Measurements from ENCODE around the gene KANSL3. TPM values are rescaled to one million over a fixed set of nuclear protein-coding genes. Genes with fewer than 3 reads are reported as not detected.
A peak's percentile ranks its signal among the peaks of the same experiment; 100 is the strongest.

KANSL3 gene
- total RNA-seq, 6 donors from 2014 or later = 41.3 to 133 (median 53.0) TPM

DNA sequence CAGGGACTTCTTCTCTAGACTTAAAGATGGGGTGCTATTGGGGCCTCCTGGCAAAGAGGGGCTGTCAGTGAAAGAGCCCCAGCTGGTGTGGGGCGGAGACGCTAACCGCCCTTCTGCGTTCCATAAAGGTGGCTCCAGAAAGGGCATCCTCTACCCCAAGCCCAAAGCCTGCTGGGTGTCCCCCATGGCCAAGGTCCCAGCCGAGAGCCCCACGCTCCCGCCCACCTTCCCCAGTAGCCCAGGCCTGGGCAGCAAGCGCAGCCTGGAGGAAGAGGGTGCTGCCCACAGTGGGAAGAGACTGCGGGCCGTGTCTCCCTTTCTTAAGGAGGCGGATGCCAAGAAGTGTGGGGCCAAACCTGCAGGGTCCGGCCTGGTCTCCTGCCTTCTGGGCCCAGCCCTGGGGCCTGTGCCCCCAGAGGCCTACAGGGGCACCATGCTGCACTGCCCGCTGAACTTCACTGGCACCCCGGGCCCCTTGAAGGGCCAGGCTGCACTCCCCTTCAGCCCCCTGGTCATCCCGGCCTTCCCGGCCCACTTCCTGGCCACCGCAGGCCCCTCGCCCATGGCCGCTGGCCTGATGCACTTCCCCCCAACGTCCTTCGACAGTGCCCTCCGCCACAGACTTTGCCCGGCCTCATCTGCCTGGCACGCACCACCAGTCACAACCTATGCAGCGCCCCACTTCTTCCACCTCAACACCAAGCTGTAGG is 86.4 kb downstream of the KANSL3 start:
- no peaks in the 10 kb centered on the region for H3K9me3 ChIP-seq
- H3K27me3 ChIP-seq = no peaks in the 10 kb centered on the region
- peak in 1 of 2 donors; percentile 79 for DNase-seq
- H3K27ac ChIP-seq = no peak overlapping the region
- H3K36me3 ChIP-seq = peaks cover 9 to 64% (median 54%) of the 10 kb centered on the region in 4 donors
- H3K4me3 ChIP-seq = no peak overlapping the region
- H3K4me1 ChIP-seq = peaks cover 8 to 16% (median 12%) of the 10 kb centered on the region in 4 donors
- TF ChIP-seq CTCF (IDR thresholded peaks at IDR 0.05) (no peak), POLR2A (IDR thresholded peaks at IDR 0.05) (no peak), POLR2AphosphoS5 (IDR thresholded peaks at IDR 0.05) (no peak)
- ATAC-seq (ENCODE audit: low FRiP score in 2 of 2) = no peak
- WGBS, 2 donors = 94 to 96% methylated on average over 13 to 25 of the region's 25 CpGs

DNA sequence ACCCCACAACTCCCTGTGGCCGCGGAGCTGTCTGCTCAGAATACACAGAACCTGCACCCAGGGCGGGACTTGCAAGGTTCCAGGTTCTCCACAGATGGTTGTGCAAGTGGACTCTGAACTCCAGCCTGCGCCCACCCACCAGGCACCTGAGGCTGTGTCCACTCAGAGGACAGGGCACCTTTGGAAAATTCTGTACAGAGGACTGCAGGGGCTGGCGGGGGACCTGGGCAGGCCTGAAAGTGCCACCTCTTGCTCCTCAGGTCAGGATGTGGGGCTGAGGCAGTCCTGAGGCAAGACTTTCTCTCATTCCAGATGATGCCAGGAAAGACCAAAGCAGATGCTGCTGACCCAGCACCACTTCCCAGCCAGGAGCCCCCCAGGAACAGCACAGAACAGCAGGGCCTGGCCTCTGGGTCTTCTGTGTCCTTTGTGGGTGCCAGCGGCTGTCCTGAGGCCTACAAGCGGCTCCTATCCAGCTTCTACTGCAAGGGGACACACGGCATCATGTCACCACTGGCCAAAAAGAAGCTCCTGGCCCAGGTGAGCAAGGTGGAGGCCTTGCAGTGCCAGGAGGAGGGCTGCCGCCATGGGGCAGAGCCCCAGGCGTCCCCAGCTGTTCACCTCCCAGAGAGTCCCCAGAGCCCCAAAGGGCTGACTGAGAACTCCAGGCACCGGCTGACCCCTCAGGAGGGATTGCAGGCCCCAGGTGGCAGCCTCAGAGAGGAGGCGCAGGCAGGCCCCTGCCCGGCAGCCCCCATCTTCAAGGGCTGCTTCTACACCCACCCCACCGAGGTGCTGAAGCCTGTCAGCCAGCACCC is 87.1 kb downstream of the KANSL3 start:
- ATAC-seq (ENCODE audit: low FRiP score in 2 of 2) = no peak
- H3K9me3 ChIP-seq = no peaks in the 10 kb centered on the region
- 95 to 97% methylated on average over 11 to 13 of the region's 14 CpGs for WGBS, 2 donors
- no peaks in the 10 kb centered on the region for H3K27me3 ChIP-seq
- no peak overlapping the region for H3K4me3 ChIP-seq
- no peak for DNase-seq
- peaks cover 8 to 19% (median 16%) of the 10 kb centered on the region in 4 donors for H3K4me1 ChIP-seq
- peaks cover 9 to 64% (median 54%) of the 10 kb centered on the region in 4 donors for H3K36me3 ChIP-seq
- TF ChIP-seq POLR2A (IDR thresholded peaks at IDR 0.05) (no peak), CTCF (IDR thresholded peaks at IDR 0.05) (no peak), EP300 (IDR thresholded peaks at IDR 0.05) (no peak), POLR2AphosphoS5 (IDR thresholded peaks at IDR 0.05) (no peak)
- no peak overlapping the region for H3K27ac ChIP-seq

- no peaks in the 10 kb centered on the region for H3K9me3 ChIP-seq
- DNase-seq (peak; percentile 66 to 93), ATAC-seq (ENCODE audit: low FRiP score in 2 of 2) (no peak)
- peaks cover 8 to 22% (median 16%) of the 10 kb centered on the region in 4 donors for H3K4me1 ChIP-seq
- TF ChIP-seq CTCF (IDR thresholded peaks at IDR 0.05) = peak in 5 of 6 experiments; percentile 57 to 84 (median 72)
- TF ChIP-seq POLR2A (IDR thresholded peaks at IDR 0.05) = no peak
- H3K27me3 ChIP-seq = no peaks in the 10 kb centered on the region
- no peak overlapping the region for H3K4me3 ChIP-seq
- peaks cover 9 to 69% (median 57%) of the 10 kb centered on the region in 4 donors for H3K36me3 ChIP-seq
- 85 to 95% methylated on average over 26 to 54 of the region's 61 CpGs for WGBS, 2 donors
- H3K27ac ChIP-seq = no peak overlapping the region
Measured at GRCh38 chr2:96549967-96550786, 87.9 kb downstream of the KANSL3 start.

DNA sequence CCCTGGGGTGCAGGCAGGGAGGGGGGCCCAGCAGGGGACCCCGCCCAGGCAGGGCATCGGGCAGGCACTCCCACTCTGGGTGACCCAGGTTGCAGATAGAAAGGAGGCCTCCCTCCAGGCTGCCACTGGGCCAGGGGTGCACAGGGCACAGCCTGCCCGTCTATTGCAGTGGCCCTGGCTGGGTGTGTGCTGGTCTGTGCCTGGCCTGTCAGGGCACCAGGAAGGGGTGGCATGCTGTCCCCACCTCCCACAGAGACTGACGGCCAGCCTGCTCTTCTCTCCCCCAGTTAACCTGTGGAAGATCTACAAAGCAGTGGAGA is 88.7 kb downstream of the KANSL3 start:
- ATAC-seq (ENCODE audit: low FRiP score in 2 of 2) (no peak), DNase-seq (peak in 1 of 2 donors; percentile 16)
- WGBS, 2 donors = 83 to 84% methylated on average over 1 to 4 of the region's 4 CpGs
- Histone ChIP-seq H3K27me3 (no peaks in the 10 kb centered on the region), H3K4me3 (no peak overlapping the region), H3K36me3 (peaks cover 9 to 70% (median 57%) of the 10 kb centered on the region in 4 donors), H3K27ac (no peak overlapping the region), H3K9me3 (no peaks in the 10 kb centered on the region), H3K4me1 (peaks cover 8 to 20% (median 14%) of the 10 kb centered on the region in 4 donors)
- TF ChIP-seq POLR2AphosphoS5 (IDR thresholded peaks at IDR 0.05) (no peak), EP300 (IDR thresholded peaks at IDR 0.05) (no peak), POLR2A (IDR thresholded peaks at IDR 0.05) (no peak), CTCF (IDR thresholded peaks at IDR 0.05) (no peak)
